Measurements from ENCODE around the gene KIAA1671.

Gene KIAA1671

GRCh38 chr22:25069758-25070481, 117.4 kb downstream of the KIAA1671 start:
- DNase-seq = peak; percentile 36

DNA sequence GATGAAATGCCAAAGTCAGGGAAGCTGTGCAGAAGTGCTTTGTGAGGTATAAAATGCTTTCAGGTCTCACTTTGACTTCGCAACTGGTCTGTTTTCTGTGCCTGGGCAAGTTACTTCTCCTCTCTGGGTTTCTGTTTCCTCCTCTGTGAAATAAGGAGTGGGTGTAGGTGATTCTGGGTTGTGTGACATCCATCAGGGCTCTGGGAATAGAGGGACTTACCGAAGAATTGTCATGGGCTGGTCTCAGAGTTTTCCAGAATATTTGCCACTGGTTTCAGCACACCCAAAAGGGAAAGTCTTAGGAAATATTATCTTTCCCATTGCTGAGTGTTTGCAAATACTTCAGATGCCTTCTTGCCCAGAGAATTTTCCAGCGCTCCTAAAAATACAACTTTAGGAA, 118.4 kb downstream of the KIAA1671 start:
- DNase-seq = no peak

DNA sequence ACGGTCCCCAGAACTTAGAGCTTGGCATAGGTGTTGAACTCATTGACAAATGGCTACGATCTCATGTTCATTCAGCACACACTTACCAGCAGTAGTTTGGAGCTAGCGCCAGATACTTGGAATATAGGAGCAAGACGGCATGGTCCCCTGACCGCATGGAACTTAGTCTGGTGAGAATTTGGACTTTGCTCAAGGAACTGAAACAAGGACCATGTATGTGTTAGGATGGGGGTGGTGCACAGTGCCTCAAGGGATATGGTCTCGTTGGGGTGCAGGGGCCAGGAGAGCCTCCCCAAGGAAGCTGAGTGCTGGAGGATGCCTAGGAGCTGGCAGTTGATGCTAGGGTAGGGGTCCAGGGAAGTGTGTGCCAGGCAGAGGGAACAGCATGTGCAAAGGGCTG, 119.2 kb downstream of the KIAA1671 start:
- DNase-seq = no peak

DNA sequence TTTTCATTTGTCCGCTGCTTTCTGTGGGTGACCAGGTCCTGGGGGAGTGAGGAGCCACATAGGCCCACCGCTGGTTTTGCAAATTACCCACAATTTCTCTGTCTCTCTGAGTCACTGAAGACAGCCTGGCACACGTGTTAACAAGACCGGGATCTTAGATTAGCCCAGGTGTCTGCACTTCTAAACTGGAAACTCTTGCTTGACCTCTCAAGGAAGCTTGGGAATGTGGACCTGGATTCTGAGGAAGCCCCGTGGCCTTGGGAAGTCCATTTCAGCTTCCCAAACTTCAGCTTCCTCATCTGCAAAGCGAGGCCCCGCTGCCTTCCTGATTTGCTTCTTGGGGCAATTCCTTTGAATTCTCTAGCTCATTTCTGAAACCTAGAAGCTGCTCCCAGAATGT, 119.9 kb downstream of the KIAA1671 start:
- DNase-seq = no peak

DNA sequence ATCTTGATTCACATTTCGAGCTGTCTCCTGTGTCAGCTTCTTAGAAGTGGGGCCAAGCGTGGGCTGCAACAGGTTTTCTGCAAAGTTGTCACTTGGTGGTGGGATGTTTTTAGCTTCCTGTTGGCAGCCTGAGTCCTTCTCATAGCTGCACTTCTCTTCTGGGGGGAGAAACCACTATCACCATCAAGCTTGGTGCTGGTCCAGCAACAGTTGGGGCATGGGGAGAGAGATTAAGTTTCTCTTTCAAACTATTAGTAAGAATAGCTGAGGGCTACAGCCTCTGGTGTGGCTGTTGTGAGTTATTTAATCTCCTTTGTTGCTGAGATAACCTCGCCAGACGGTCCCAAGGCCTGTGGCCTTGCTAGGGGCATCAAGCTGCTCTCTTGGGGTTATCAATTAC, 123.8 kb downstream of the KIAA1671 start:
- DNase-seq = no peak

GRCh38 chr22:25077056-25077455, 124.5 kb downstream of the KIAA1671 start:
- no peak for DNase-seq

- no peak for DNase-seq
These were observed 125.4 kb downstream of the KIAA1671 start for GRCh38 chr22:25077964-25078363.

DNA sequence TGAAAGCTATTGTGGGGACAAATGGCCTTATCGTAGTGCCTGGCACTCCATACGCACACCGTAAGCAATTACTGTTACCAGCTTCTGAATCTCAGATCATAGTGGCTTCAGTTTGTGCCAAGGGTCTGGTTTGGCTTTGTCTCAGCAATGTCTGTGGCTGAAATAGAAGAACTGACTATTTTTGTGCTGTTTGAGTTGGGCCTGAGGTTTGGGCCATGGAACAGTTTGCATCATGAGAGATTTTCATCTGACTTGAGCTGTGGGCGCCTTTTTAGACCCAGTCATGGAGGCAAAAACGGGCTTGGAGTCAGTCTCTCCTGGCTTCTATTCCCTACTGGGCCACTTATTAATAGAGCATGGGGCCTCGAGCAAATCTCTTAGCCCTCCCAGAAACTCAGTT, 126.1 kb downstream of the KIAA1671 start:
- DNase-seq = no peak

DNA sequence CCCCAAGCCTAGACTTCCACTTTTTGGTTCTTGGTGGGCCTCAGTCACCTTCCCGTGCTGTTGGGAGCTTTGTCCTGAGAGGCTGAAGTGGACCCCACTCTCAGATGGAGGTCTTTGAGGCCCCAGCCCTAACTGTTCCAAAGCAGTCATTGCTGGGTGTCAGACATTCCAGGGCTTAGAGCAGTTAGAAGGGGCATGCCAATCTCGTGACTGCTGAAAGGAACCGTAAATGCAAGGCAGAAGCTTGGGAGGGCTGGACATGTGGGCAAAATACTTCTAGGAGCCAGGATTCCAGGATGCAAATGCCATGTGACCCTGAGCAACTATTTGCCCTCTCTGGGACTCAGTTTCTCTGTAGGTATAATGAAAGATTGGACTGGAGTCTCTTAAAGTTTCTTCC, 128.3 kb downstream of the KIAA1671 start:
- no peak for DNase-seq

GRCh38 chr22:25081409-25081824, 128.9 kb downstream of the KIAA1671 start:
- DNase-seq = peak; percentile 32

DNA sequence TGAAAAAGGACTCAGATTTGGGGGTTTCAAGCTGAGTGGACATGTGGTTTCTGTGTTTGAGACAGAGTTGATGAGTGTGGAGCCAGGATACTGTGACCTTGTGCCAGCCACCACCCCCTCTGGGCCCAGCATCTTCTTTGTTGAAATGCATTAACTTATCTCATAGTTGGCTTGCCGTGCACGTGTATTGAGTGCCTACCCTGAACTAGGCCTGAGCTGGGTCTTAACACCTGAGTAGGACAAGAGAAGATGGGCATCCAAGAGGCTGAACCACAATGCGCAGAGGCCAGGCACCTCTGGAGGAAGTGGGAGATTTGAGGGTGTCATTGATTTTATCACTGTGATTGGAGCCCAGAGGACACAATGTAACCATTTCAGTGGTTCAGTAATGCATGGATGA, 129.6 kb downstream of the KIAA1671 start:
- no peak for DNase-seq

GRCh38 chr22:25083056-25083806, 130.7 kb downstream of the KIAA1671 start:
- no peak for DNase-seq

- DNase-seq = no peak
These were observed 131.3 kb downstream of the KIAA1671 start for GRCh38 chr22:25083807-25084200.

DNA sequence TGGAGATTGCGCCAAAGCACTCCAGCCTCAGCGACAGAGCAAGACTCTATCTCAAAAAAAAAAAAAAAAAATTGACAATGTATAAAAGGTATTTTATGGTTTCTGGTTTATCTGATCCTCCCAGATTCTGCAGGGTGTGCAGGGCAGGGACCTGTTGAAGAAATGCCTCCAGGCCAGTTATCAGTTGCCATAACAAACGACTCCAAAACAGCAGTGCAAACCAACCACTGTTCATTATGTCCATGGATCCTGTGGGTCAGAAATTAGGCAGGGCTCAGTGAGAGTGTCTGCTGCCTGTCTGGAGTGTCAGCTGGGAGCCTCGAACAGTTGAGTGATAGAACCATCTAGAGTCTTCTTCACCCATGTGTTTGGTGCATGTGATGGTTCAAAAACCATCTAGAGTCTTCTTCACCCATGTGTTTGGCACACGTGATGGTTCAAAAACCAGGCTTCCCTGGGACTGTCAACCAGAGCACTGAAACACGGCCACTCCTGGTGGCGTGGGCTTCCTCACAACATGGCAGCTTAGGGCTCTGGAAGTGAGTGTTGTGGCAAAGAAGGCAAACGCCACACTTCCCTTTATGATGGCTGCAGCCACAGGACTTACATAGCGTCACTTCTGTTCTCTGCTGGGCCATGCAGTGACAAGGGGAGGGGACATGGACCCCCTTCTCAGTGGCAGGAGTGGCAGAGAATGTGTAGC, 132.0 kb downstream of the KIAA1671 start:
- no peak for DNase-seq

DNA sequence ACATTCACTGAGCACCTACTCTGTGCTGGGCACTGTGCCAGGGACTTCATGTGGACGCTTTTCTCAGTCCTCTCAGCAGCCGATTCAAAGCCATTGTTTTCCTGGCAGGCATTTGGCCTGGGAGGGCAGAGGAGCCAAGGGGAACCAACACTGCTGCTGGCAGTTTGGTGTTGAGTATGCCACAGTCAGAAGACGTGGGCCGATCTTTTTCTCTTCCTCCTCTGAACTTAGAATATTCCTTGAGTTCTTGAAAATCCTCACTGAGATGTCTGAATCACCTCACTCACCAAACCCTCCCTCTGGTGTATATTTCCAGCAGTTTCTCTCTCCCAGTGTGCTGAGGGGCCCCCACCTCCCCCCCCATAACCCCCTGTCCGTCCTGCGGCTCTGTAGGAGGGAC, 132.6 kb downstream of the KIAA1671 start:
- no peak for DNase-seq

DNA sequence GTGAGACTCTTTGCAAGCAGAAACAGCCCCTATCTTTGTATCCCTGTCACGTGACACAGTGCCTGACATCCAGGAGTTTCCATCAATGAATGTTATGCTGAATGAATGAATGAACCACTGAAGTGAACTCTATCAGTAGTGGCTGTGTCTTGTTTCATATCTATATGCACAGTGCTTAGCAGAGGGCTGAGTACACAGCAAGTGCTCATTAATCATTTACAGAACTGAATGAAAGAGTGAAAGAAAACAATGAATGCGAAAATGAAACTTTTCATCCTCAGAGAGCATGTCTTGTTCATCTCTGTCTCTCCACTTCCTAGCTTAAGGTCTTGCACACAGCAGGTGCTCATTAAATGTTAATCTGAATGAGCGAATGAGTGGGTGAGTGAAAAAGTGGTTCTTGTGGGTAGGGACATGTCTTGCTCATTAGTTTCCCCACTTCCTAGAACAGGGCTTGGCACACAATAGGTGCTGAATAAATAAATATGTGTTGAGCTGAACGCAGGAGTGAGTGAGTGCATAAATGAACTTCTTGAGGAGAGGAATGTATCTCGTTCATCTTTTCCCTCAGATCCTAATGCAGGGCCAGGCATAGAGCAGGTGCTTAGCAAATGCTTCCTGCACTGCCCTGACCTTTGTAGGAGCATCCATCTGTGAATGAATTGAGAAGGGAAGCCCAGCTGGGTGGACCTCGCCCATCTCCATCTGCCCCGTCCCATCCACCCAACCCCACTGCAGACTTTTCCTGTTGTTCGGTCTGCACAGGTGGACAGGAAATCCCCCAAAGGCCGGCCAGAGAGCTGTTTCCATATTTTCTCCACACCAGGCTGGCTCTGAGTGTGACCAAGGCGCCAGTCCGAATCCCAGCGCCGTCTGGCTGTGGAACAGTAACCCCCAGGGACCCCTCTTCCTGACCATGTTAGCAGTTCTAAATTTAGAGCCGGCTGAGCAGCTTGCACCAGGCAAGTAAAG, 133.7 kb downstream of the KIAA1671 start:
- DNase-seq = no peak

DNA sequence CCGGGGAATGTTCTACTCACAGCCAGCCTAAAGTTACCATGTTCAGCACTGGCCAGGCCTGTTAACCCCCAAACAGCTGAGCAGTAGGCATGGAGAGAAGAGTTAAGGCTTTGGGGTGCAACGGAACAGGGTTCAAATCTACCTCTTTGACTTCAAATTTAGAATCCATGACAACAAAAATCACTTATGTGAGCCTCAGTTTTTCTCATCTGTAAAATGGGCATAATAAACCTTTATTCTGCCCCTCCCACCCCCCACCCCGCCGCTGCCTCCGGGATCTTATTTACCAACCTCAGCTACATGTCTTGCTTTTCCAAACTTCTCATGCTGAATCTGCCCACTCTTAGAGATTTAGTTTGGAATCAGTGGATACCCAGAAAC, 134.4 kb downstream of the KIAA1671 start:
- no peak for DNase-seq

DNA sequence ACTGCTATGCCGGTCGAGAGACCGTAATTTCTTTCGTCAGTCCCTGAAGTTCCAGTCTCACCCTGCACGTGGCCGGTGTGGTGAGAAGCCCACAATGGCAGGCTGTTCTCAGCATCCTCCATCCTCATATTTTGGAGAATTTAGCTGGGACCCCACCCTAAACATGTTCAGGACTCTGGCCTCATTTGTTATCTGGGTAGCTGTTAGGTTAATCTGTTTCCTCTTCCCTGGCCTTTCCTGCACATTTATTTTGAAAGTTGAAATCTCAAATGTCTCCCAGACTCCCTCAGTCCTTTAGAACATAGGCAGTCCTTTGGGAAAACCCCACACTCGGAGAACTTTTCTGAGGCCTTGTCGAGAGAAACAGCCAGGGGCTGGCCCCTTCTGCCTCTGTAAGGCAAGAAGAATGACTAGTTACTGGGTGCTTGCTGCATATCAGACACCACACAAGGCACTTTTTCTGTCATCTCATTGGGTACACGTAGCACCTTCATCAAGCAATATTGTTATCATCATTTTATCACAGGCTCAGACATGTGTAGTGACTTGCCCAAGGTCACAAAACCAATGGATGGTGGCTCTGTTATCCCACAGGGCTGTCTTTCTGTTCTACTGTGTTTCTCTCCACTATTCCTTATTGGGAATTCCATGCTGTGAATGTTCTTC, 137.8 kb downstream of the KIAA1671 start:
- DNase-seq = no peak

- no peak for DNase-seq
These were observed 138.9 kb downstream of the KIAA1671 start for GRCh38 chr22:25091458-25091857.

- no peak for DNase-seq
These were observed 139.6 kb downstream of the KIAA1671 start for GRCh38 chr22:25092119-25092518.

GRCh38 chr22:25094579-25094978, 142.1 kb downstream of the KIAA1671 start:
- no peak for DNase-seq

GRCh38 chr22:25095869-25096268, 143.4 kb downstream of the KIAA1671 start:
- no peak for DNase-seq
